Dendritic cell treated with granulocyte-macrophage colony-stimulating factor and Interleukin-4, amounts not matched to agents 40 ng/mL and 50 ng/mL, for 4 days (primary cell): ENCODE measurements around the gene CPA2.

ENCODE experiments used
- H3K27ac Mint-ChIP-seq: one replicate; pipeline ENCODE4 v1.8.0; 2022; ENCODE audit warnings: mild to moderate bottlenecking, mixed read lengths
- H3K27me3 Mint-ChIP-seq: one replicate; pipeline ENCODE4 v1.8.0; 2022; ENCODE audit warnings: mild to moderate bottlenecking, mixed read lengths
- H3K36me3 Mint-ChIP-seq: one replicate; pipeline ENCODE4 v1.8.0; 2022; ENCODE audit warnings: low read depth, mixed read lengths
- H3K4me1 Mint-ChIP-seq: one replicate; pipeline ENCODE4 v1.8.0; 2022; ENCODE audit warnings: low read depth, mixed read lengths
- H3K4me3 Mint-ChIP-seq: one replicate; pipeline ENCODE4 v1.8.0; 2022; ENCODE audit warnings: mild to moderate bottlenecking, moderate library complexity, mixed read lengths
- H3K9me3 Mint-ChIP-seq: one replicate; pipeline ENCODE4 v1.8.0; 2022; ENCODE audit warnings: mixed read lengths
- intact Hi-C: fragments of 100-400 bp; cut with micrococcal nuclease; formaldehyde crosslinking; loops from one replicate; pipeline ENCODE4 v1.15.0; 2022

The CPA2 gene

DNA sequence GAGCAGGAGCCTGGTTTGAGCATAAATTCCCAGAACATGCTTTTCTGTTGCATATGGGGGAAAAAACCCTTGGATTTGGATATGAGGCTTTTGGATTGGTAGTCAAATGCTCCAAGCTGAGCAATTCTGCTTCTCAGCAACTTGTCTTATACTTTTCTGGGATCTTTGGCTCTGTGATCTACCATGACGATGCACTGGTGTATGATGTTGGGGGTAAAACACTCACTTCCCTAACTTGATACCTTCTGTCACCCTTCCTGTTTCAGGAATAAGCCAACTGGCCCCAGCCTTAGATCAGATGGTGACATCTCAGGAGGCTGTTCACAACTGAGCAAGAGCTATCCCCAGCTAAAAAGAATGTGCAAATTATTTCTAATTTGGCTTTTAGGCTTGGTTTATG is 13.2 kb downstream of the CPA2 start:
- H3K27me3 Mint-ChIP-seq, result peaks cover 8% of the 10 kb centered on the region

GRCh38 chr7:130281260-130281659 is 14.6 kb downstream of the CPA2 start:
- Mint-ChIP-seq H3K4me3 (no peak overlapping the region), H3K27ac (no peak overlapping the region), H3K4me1 (peaks cover 9% of the 10 kb centered on the region), H3K9me3 (no peaks in the 10 kb centered on the region), H3K36me3 (no peaks in the 10 kb centered on the region), H3K27me3 (peaks cover 5% of the 10 kb centered on the region)
- intact Hi-C loops, result no loop called here

More for the DNA sequence above, 13.2 kb downstream of the CPA2 start:
- Mint-ChIP-seq H3K4me3 (no peak overlapping the region), H3K4me1 (peaks cover 9% of the 10 kb centered on the region), H3K9me3 (no peaks in the 10 kb centered on the region), H3K36me3 (no peaks in the 10 kb centered on the region), H3K27ac (no peak overlapping the region)
- intact Hi-C loops, result no loop called here

DNA sequence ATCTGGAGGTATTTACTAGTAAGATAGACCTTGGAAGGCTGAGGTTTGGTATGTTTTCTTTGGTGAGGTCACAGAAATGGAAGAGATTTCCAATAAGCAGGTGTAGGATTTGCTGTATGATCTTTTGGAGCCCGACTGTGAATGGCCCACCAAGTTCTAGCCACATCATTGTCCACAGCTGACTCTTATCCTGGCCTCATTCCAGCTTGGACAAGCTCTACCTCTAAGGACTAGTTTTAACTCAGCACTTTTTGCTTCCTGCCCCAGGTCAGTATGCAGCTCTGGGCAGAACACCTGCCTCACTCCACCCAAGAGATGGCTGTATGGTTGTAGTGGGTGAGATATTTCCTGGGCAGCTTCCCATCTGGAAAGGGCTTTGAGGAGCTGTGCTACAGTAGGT is 20.2 kb downstream of the CPA2 start:
- Mint-ChIP-seq H3K36me3 (no peaks in the 10 kb centered on the region), H3K9me3 (no peaks in the 10 kb centered on the region)
- intact Hi-C loops, result no loop called here

DNA sequence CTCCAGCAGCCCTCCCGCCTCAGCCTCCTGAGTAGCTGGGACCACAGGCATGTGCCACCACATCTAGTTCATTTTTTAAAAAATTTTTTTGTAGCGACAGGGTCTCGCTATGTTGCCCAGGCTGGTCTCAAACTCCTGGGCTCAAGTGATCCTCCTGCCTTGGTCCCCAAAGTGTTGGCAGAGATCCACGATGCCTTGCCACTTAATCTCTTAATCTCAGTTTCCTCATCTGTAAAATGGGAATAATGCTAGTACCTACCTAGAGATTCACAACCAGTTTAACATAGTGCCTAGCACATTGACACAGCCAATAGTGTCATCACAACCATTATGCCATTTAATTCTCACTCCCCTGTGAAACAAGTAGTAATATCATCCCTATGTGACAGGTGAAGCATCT is 21.5 kb downstream of the CPA2 start:
- Mint-ChIP-seq H3K36me3 (no peaks in the 10 kb centered on the region), H3K27me3 (peaks cover 2% of the 10 kb centered on the region), H3K4me3 (no peak overlapping the region), H3K4me1 (peaks cover 16% of the 10 kb centered on the region), H3K27ac (no peak overlapping the region), H3K9me3 (no peaks in the 10 kb centered on the region)
- intact Hi-C loops, result no loop called here

More for the DNA sequence above, 20.2 kb downstream of the CPA2 start:
- Mint-ChIP-seq H3K4me1 (peaks cover 16% of the 10 kb centered on the region), H3K4me3 (no peak overlapping the region), H3K27ac (no peak overlapping the region), H3K27me3 (peaks cover 2% of the 10 kb centered on the region)

- Mint-ChIP-seq H3K4me1 (peaks cover 18% of the 10 kb centered on the region), H3K9me3 (no peaks in the 10 kb centered on the region), H3K36me3 (no peaks in the 10 kb centered on the region), H3K4me3 (no peak overlapping the region), H3K27me3 (peaks cover 2% of the 10 kb centered on the region), H3K27ac (no peak overlapping the region)
- intact Hi-C loops, result no loop called here
These were observed 22.2 kb downstream of the CPA2 start for GRCh38 chr7:130288829-130289228.

DNA sequence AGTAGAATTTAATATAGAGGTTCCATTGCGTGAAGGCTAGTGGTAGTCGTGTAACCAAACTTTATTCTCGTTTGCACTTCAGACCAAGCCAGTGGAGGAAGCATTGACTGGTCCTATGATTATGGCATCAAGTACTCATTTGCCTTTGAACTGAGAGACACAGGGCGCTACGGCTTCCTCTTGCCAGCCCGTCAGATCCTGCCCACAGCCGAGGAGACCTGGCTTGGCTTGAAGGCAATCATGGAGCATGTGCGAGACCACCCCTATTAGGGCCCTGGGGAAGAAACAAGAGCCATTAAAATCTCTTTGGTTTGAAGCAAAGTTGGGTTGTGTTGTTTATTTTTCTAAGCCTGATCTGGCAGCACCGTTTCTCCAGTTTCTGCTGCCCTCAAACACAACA is 22.8 kb downstream of the CPA2 start:
- H3K4me1 Mint-ChIP-seq, result peaks cover 15% of the 10 kb centered on the region
- H3K36me3 Mint-ChIP-seq, result no peaks in the 10 kb centered on the region
- H3K9me3 Mint-ChIP-seq, result no peaks in the 10 kb centered on the region
- H3K4me3 Mint-ChIP-seq, result no peak overlapping the region
- no peaks in the 10 kb centered on the region for H3K27me3 Mint-ChIP-seq
- H3K27ac Mint-ChIP-seq, result no peak overlapping the region
- intact Hi-C loops, result no loop called here

DNA sequence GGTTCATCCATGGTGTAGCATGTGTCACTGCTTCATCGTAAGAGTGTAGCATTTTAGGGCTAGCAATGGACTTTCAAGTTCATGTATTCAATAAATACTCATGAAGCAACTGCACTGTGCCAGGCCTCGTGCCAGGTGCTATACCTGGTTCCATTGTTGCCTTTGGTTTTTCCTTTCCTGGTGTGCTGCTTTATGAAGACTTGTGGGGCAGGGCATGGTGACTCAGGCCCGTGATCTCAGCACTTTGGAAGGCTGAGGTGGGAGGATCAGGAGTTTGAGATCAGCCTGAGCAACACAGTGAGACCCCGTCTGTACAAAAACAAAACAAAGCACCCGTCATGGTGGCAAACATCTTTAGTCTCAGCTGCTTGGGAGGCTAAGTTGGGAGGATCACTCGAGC is 24.1 kb downstream of the CPA2 start:
- peaks cover 15% of the 10 kb centered on the region for H3K4me1 Mint-ChIP-seq
- H3K36me3 Mint-ChIP-seq, result no peaks in the 10 kb centered on the region
- no peaks in the 10 kb centered on the region for H3K27me3 Mint-ChIP-seq
- intact Hi-C loops, result no loop called here
- H3K9me3 Mint-ChIP-seq, result no peaks in the 10 kb centered on the region
- H3K4me3 Mint-ChIP-seq, result no peak overlapping the region
- H3K27ac Mint-ChIP-seq, result no peak overlapping the region

- intact Hi-C loops, result no loop called here
- Mint-ChIP-seq H3K4me3 (no peak within 1 kb of the TSS), H3K9me3 (no peaks in the 10 kb centered on the region), H3K27ac (no peak within 1 kb of the TSS), H3K27me3 (no peaks in the 10 kb centered on the region), H3K36me3 (no peaks in the 10 kb centered on the region), H3K4me1 (peaks cover 15% of the 10 kb centered on the region)
These were observed 26.1 kb downstream of the CPA2 start, which contains the start of gene CPA4 for GRCh38 chr7:130292682-130293257. Gene CPA4 (plus strand): TSS chr7:130293161. CDS start chr7:130293181, 20 bp downstream.

- H3K36me3 Mint-ChIP-seq, result no peaks in the 10 kb centered on the region
- intact Hi-C loops, result no loop called here
- H3K27me3 Mint-ChIP-seq, result no peaks in the 10 kb centered on the region
- H3K27ac Mint-ChIP-seq, result no peak overlapping the region
- H3K4me1 Mint-ChIP-seq, result peaks cover 14% of the 10 kb centered on the region
- no peak overlapping the region for H3K4me3 Mint-ChIP-seq
- H3K9me3 Mint-ChIP-seq, result no peaks in the 10 kb centered on the region
These were observed 26.9 kb downstream of the CPA2 start for GRCh38 chr7:130293521-130293920.

DNA sequence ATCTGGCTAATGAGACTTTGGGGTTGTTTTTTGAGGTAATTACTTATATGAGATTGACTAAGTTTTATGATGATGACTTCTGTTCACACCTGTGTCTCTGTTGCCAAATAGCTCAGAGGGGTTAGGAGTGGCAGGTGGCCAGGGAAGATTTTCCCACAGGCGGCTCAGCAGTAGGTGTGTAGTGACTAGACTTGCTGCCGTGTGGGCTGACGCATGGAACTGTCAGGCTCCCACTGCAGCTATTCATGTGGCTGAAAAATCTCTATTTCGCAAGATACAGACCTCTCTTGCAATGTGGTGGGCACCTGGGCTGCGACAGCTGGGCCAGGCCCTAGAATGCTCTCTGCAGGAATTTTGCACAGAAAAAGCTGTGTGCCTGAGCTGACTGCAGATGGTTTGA is 27.7 kb downstream of the CPA2 start:
- intact Hi-C loops, result no loop called here
- H3K27ac Mint-ChIP-seq, result no peak overlapping the region
- H3K9me3 Mint-ChIP-seq, result no peaks in the 10 kb centered on the region
- no peaks in the 10 kb centered on the region for H3K36me3 Mint-ChIP-seq
- H3K4me3 Mint-ChIP-seq, result no peak overlapping the region
- H3K27me3 Mint-ChIP-seq, result no peaks in the 10 kb centered on the region
- peaks cover 8% of the 10 kb centered on the region for H3K4me1 Mint-ChIP-seq

GRCh38 chr7:130296221-130296951 is 29.7 kb downstream of the CPA2 start:
- Mint-ChIP-seq H3K4me1 (peaks cover 8% of the 10 kb centered on the region), H3K36me3 (no peaks in the 10 kb centered on the region), H3K4me3 (no peak overlapping the region), H3K27ac (no peak overlapping the region), H3K9me3 (no peaks in the 10 kb centered on the region), H3K27me3 (no peaks in the 10 kb centered on the region)
- intact Hi-C loops, result no loop called here

GRCh38 chr7:130297628-130298543 is 31.2 kb downstream of the CPA2 start:
- Mint-ChIP-seq H3K4me1 (peaks cover 8% of the 10 kb centered on the region), H3K9me3 (no peaks in the 10 kb centered on the region), H3K4me3 (no peak overlapping the region), H3K27me3 (no peaks in the 10 kb centered on the region), H3K36me3 (no peaks in the 10 kb centered on the region), H3K27ac (no peak overlapping the region)
- intact Hi-C loops, result no loop called here

DNA sequence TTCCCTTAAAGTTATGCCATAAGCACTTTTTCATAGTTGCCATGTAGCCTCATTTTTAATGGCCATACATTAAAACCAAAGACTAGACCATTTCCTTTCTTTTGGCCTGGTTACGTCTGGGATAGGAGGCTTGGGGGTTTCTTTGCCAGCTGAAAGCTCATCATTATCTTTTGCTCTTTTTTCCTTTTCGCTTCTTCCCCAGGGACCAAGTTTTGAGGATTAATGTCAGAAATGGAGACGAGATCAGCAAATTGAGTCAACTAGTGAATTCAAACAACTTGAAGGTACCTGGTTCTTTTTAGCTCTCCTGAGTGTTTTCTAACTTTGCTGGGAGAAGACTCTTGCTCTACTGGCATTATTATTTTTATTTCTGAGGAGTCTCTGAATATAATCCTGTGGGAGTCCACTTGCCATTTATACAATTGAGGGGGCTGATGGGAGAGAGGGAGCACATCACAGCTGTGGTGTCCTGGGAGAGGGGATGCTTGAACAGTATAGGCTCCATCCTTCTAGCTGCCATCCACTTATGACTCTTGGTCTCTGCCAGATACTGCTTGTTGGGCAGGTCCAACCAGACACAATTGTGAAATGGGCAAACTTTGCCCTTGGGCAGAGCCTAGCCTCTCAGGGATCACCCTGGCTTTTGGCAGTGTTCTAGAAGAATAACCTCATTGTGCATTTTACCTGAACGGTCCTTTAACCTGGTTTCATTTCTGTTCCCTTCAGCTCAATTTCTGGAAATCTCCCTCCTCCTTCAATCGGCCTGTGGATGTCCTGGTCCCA is 32.1 kb downstream of the CPA2 start:
- H3K9me3 Mint-ChIP-seq, result no peaks in the 10 kb centered on the region

More for the DNA sequence above, 32.1 kb downstream of the CPA2 start:
- Mint-ChIP-seq H3K4me3 (no peak overlapping the region), H3K4me1 (peaks cover 2% of the 10 kb centered on the region), H3K27me3 (no peaks in the 10 kb centered on the region), H3K36me3 (no peaks in the 10 kb centered on the region), H3K27ac (no peak overlapping the region)
- intact Hi-C loops, result no loop called here
